Neural cell (in vitro differentiated cells): Measurements from ENCODE around the gene STX5. TPM values are rescaled to one million over a fixed set of nuclear protein-coding genes. Genes with fewer than 3 reads are reported as not detected.

Source experiments
- H2AFZ ChIP-seq: fragments of 200-600, 300-800 bp; sonication (generic), shearing (Covaris generic); 2 replicates; pipeline ENCODE4 v1.6.0; 2014; ENCODE audit warnings: low read depth, mild to moderate bottlenecking, antibody characterized with exemption, low read length, moderate library complexity
- H3F3A ChIP-seq: fragments of 200-600 bp; shearing (Covaris generic); 2 replicates; pipeline ENCODE4 v1.6.1; 2016; ENCODE audit warnings: mild to moderate bottlenecking, moderate library complexity, mixed read lengths, antibody characterized with exemption, low read length; ENCODE audit not compliant: insufficient read depth, poor library complexity, severe bottlenecking
- H3K27ac ChIP-seq: fragments of 200-600, 300-800 bp; sonication (generic), shearing (Covaris generic); 2 replicates; pipeline ENCODE4 v1.5.1; 2014; ENCODE audit warnings: mild to moderate bottlenecking, low read length, moderate library complexity
- H3K27me3 ChIP-seq: fragments of 300-800, 200-600 bp; sonication (generic), shearing (Covaris generic); 2 replicates; pipeline ENCODE4 v1.6.0; 2014; ENCODE audit warnings: mild to moderate bottlenecking, low read depth, low read length, moderate library complexity; ENCODE audit not compliant: insufficient read depth
- H3K36me3 ChIP-seq: fragments of 300-800, 200-600 bp; sonication (generic), shearing (Covaris generic); 2 replicates; pipeline ENCODE4 v1.5.1; 2014; ENCODE audit warnings: mild to moderate bottlenecking, antibody characterized with exemption, low read length, moderate library complexity; ENCODE audit not compliant: insufficient read depth
- H3K4me2 ChIP-seq: fragments of 300-800, 200-600 bp; sonication (generic), shearing (Covaris generic); 2 replicates; pipeline ENCODE4 v1.6.0; 2014; ENCODE audit warnings: mild to moderate bottlenecking, low read length
- H3K4me3 ChIP-seq: fragments of 300-800, 200-600 bp; sonication (generic), shearing (Covaris generic); 2 replicates; pipeline ENCODE4 v1.5.1; 2014; ENCODE audit warnings: mild to moderate bottlenecking, low read length, moderate library complexity
- H3K79me2 ChIP-seq: fragments of 200-600 bp; shearing (Covaris generic); replicated peaks from 2 replicates; pipeline ENCODE4 v1.6.0; 2014; ENCODE audit warnings: mild to moderate bottlenecking, low read length, moderate library complexity; ENCODE audit not compliant: insufficient read depth
- H3K9ac ChIP-seq: fragments of 300-800, 200-600 bp; sonication (generic), shearing (Covaris generic); 2 replicates; pipeline ENCODE4 v1.6.1; 2016; ENCODE audit warnings: mild to moderate bottlenecking, low read length, mixed read lengths
- H3K9me2 ChIP-seq: fragments of 200-600 bp; shearing (Covaris generic); 2 replicates; pipeline ENCODE4 v1.6.1; 2016; ENCODE audit warnings: mild to moderate bottlenecking, low read length, mixed read lengths; ENCODE audit not compliant: insufficient read depth
- H3K9me3 ChIP-seq: fragments of 200-600, 300-800 bp; sonication (generic), shearing (Covaris generic); 2 replicates; pipeline ENCODE4 v1.6.1; 2016; ENCODE audit warnings: mild to moderate bottlenecking, mixed run types, low read length, moderate library complexity, mixed read lengths
- H4K20me1 ChIP-seq: fragments of 200-600 bp; shearing (Covaris generic); 2 replicates; pipeline ENCODE4 v1.6.1; 2016; ENCODE audit warnings: mild to moderate bottlenecking, mixed run types; ENCODE audit not compliant: insufficient read depth
- CTCF ChIP-seq: fragments of 450-650 bp; IDR thresholded peaks from 2 replicates; pipeline ENCODE4 v1.5.1; 2014; ENCODE audit warnings: antibody characterized with exemption, mild to moderate bottlenecking, moderate library complexity; ENCODE audit not compliant: poor library complexity, severe bottlenecking
- EZH2 ChIP-seq: fragments of 200-600, 300-800 bp; shearing (Covaris generic), sonication (generic); IDR thresholded peaks from 2 replicates; pipeline ENCODE4 v1.6.1; 2014; ENCODE audit warnings: antibody characterized with exemption, low read length, borderline replicate concordance, mild to moderate bottlenecking; ENCODE audit not compliant: insufficient read depth, poor library complexity, severe bottlenecking
- MXI1 ChIP-seq: fragments of 450-650 bp; conservative IDR thresholded peaks from 2 replicates; pipeline ENCODE4 v1.6.1; 2014; ENCODE audit warnings: antibody characterized with exemption, mild to moderate bottlenecking; ENCODE audit not compliant: poor library complexity, severe bottlenecking
- POLR2AphosphoS5 ChIP-seq: IDR thresholded peaks from 2 replicates; pipeline ENCODE4 v1.6.1; 2012
- RAD21 ChIP-seq: fragments of 450-650 bp; conservative IDR thresholded peaks from 2 replicates; pipeline ENCODE4 v1.6.1; 2014; ENCODE audit warnings: antibody characterized with exemption, mild to moderate bottlenecking, moderate library complexity
- SMC3 ChIP-seq: fragments of 450-650 bp; conservative IDR thresholded peaks from 2 replicates; pipeline ENCODE4 v1.6.1; 2014; ENCODE audit warnings: antibody characterized with exemption, mild to moderate bottlenecking, moderate library complexity; ENCODE audit not compliant: poor library complexity
- TAF1 ChIP-seq: IDR thresholded peaks from 2 replicates; pipeline ENCODE4 v1.6.1; 2012; ENCODE audit warnings: low read depth
- polyA plus RNA-seq: library from polyadenylated mRNA; depleted of rRNA; stranded (reverse); fragments of >200 nt; gene quantifications from 2 replicates; pipeline ENCODE4 v1.2.3, GENCODE V29; 2014
- TF ChIP-seq, protein P1 (sequence below): IDR thresholded peaks from 2 replicates; pipeline ENCODE4 v1.6.1; 2012; ENCODE audit warnings: borderline replicate concordance

The STX5 gene
- polyA plus RNA-seq, 1 donor from 2014 or later, result 28.5 TPM

GRCh38 chr11:62876712-62877111, 44.9 kb upstream of the STX5 start:
- H3K27ac ChIP-seq, result no peak overlapping the region

DNA sequence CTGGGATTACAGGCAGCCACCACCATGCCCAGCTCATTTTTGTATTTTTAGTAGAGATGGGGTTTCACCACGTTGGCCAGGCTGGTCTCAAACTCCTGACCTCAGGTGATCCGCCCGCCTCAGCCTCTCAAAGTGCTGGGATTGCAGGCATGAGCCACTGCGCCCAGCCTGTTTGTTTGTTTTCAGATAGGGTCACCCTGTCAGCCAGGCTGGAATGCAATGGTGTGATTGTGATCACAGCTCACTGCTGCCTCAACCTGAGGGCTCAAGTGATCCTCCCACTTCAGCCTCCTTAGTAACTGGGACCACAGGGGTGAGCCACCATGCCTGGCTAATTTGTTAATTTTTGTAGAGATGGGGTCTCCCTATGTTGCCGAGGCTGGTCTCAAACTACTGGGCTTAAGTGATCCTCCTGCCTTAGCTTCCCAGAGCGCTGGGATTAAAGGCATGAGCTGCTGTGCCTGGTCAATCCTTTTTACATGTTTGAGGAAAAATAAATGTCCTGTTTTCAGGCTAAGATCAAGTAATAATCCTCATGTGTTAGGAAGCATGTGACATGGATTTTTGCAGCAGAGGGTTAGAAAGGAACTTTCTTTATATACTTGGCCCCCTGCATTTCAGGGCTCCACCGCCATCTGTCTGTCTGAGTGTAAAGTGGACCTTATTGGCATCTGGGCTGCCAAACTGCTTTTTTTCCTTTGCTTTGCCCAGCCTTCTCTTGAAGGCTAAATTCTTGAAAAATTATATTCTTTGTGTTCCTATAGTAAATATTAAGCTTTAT, 44.0 kb upstream of the STX5 start:
- H3K9me2 ChIP-seq, result no peaks in the 10 kb centered on the region
- H3K27ac ChIP-seq, result no peak overlapping the region
- H3K9ac ChIP-seq, result no peak overlapping the region
- TF ChIP-seq TAF1 (no peak), CTCF (no peak)
- no peaks in the 10 kb centered on the region for H3F3A ChIP-seq
- peaks cover 15% of the 10 kb centered on the region for H3K79me2 ChIP-seq
- H3K9me3 ChIP-seq, result no peaks in the 10 kb centered on the region
- no peak overlapping the region for H3K4me3 ChIP-seq
- no peak overlapping the region for H2AFZ ChIP-seq
- no peaks in the 10 kb centered on the region for H4K20me1 ChIP-seq
- no peak overlapping the region for H3K4me2 ChIP-seq
- no peaks in the 10 kb centered on the region for H3K27me3 ChIP-seq
- no peaks in the 10 kb centered on the region for H3K36me3 ChIP-seq

More at GRCh38 chr11:62876712-62877111, 44.9 kb upstream of the STX5 start:
- H3K9me2 ChIP-seq, result no peaks in the 10 kb centered on the region
- no peaks in the 10 kb centered on the region for H4K20me1 ChIP-seq
- H3K27me3 ChIP-seq, result no peaks in the 10 kb centered on the region
- H3K36me3 ChIP-seq, result no peaks in the 10 kb centered on the region
- H2AFZ ChIP-seq, result no peak overlapping the region
- H3K4me2 ChIP-seq, result no peak overlapping the region
- H3K4me3 ChIP-seq, result no peak overlapping the region
- H3K9ac ChIP-seq, result no peak overlapping the region
- TF ChIP-seq MXI1 (no peak), CTCF (no peak), SMC3 (no peak)
- no peaks in the 10 kb centered on the region for H3F3A ChIP-seq
- no peaks in the 10 kb centered on the region for H3K9me3 ChIP-seq
- H3K79me2 ChIP-seq, result peaks cover 16% of the 10 kb centered on the region

- Histone ChIP-seq H3K27ac (no peak overlapping the region), H4K20me1 (no peaks in the 10 kb centered on the region), H3K79me2 (peaks cover 9% of the 10 kb centered on the region)
These were observed 43.0 kb upstream of the STX5 start for GRCh38 chr11:62874851-62875250.

More at GRCh38 chr11:62874851-62875250, 43.0 kb upstream of the STX5 start:
- Histone ChIP-seq H3F3A (no peaks in the 10 kb centered on the region), H3K36me3 (no peaks in the 10 kb centered on the region), H3K27me3 (no peaks in the 10 kb centered on the region), H2AFZ (no peak overlapping the region), H3K9me2 (no peaks in the 10 kb centered on the region), H3K9me3 (no peaks in the 10 kb centered on the region), H3K9ac (no peak overlapping the region), H3K4me2 (no peak overlapping the region), H3K4me3 (no peak overlapping the region)
- TF ChIP-seq MXI1, result no peak
- TF ChIP-seq TAF1, result no peak
- no peak for TF ChIP-seq CTCF
- no peak for TF ChIP-seq EZH2
- TF ChIP-seq SMC3, result no peak
- TF ChIP-seq, protein P1, sequence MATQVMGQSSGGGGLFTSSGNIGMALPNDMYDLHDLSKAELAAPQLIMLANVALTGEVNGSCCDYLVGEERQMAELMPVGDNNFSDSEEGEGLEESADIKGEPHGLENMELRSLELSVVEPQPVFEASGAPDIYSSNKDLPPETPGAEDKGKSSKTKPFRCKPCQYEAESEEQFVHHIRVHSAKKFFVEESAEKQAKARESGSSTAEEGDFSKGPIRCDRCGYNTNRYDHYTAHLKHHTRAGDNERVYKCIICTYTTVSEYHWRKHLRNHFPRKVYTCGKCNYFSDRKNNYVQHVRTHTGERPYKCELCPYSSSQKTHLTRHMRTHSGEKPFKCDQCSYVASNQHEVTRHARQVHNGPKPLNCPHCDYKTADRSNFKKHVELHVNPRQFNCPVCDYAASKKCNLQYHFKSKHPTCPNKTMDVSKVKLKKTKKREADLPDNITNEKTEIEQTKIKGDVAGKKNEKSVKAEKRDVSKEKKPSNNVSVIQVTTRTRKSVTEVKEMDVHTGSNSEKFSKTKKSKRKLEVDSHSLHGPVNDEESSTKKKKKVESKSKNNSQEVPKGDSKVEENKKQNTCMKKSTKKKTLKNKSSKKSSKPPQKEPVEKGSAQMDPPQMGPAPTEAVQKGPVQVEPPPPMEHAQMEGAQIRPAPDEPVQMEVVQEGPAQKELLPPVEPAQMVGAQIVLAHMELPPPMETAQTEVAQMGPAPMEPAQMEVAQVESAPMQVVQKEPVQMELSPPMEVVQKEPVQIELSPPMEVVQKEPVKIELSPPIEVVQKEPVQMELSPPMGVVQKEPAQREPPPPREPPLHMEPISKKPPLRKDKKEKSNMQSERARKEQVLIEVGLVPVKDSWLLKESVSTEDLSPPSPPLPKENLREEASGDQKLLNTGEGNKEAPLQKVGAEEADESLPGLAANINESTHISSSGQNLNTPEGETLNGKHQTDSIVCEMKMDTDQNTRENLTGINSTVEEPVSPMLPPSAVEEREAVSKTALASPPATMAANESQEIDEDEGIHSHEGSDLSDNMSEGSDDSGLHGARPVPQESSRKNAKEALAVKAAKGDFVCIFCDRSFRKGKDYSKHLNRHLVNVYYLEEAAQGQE, result no peak
- no peak for TF ChIP-seq RAD21
- no peak for TF ChIP-seq POLR2AphosphoS5
